Panc1 (cell line): ENCODE measurements around the gene PPP4R1. TPM values are rescaled to one million over a fixed set of nuclear protein-coding genes. Genes with fewer than 3 reads are reported as not detected.
A peak's percentile ranks its signal among the peaks of the same experiment; 100 is the strongest.

Experiments used
- ATAC-seq: fragments of 200-7000 bp; cut with Tn5 transposase; 2 replicates; pipeline ENCODE4 v1.9.1; 2020; ENCODE audit warnings: mild to moderate bottlenecking, moderate library complexity
- BruUV-seq: library from RNA; stranded (reverse); fragments of 400-500 nt; replicated peaks from 2 replicates; lab custom pipeline; 2021; lab: Mats Ljungman, UMichigan
- CTCF ChIA-PET: fragments of 300-600 bp; sonication (Branson Sonifier 250); formaldehyde crosslinking; loops from one replicate; lab custom pipeline; 2022; ENCODE audit warnings: antibody characterized with exemption; lab: Charles Lee
- POLR2A ChIA-PET: fragments of 300-600 bp; sonication (Branson Sonifier 250); formaldehyde crosslinking; loops from one replicate; lab custom pipeline; 2022; ENCODE audit warnings: antibody characterized with exemption; lab: Charles Lee
- DNase-seq: peaks from one replicate; pipeline ENCODE4 v3.0.0-alpha.2; 2010; ENCODE audit warnings: low read depth, low spot score
- H3K27ac ChIP-seq: 2 replicates; pipeline ENCODE4 v1.5.1; 2011; ENCODE audit warnings: mild to moderate bottlenecking, low read length, inconsistent platforms
- H3K27me3 ChIP-seq: fragments of 200-500 bp; sonication (Bioruptor generic); 2 replicates; pipeline ENCODE4 v1.6.0; 2014; ENCODE audit warnings: low read length, inconsistent platforms; ENCODE audit not compliant: control insufficient read depth, insufficient read depth
- H3K36me3 ChIP-seq: fragments of 200-500 bp; sonication (Bioruptor generic); 2 replicates; pipeline ENCODE4 v1.5.1; 2014; ENCODE audit warnings: inconsistent platforms, mild to moderate bottlenecking, low read length, moderate library complexity; ENCODE audit not compliant: control insufficient read depth, insufficient read depth
- H3K4me1 ChIP-seq: 2 replicates; pipeline ENCODE4 v1.5.1; 2011; ENCODE audit warnings: inconsistent platforms, mild to moderate bottlenecking, low read length, moderate library complexity; ENCODE audit not compliant: control insufficient read depth, insufficient read depth
- H3K4me3 ChIP-seq, 2 experiments: 2 replicates each; pipeline ENCODE4 v1.5.1; 2011 to 2012; ENCODE audit warnings: low read depth in 2 of 2, low read length in 2 of 2, mild to moderate bottlenecking in 2 of 2, inconsistent platforms in 1 of 2, moderate library complexity in 1 of 2
- H3K9me3 ChIP-seq: fragments of 200-500 bp; sonication (Bioruptor generic); 2 replicates; pipeline ENCODE4 v1.5.1; 2014; ENCODE audit warnings: low read depth, mild to moderate bottlenecking, inconsistent platforms, low read length, moderate library complexity; ENCODE audit not compliant: control insufficient read depth, insufficient read depth
- CTCF ChIP-seq: fragments of 450-650 bp; IDR thresholded peaks from 2 replicates; pipeline ENCODE4 v1.5.1; 2017; ENCODE audit warnings: mild to moderate bottlenecking
- POLR2AphosphoS5 ChIP-seq: IDR thresholded peaks from 2 replicates; pipeline ENCODE4 v1.6.1; 2012; ENCODE audit warnings: mild to moderate bottlenecking, low read depth, low read length, moderate library complexity
- REST ChIP-seq, 2 experiments: IDR thresholded peaks; 2 replicates each; pipeline ENCODE4 v1.6.1; 2011 to 2012; ENCODE audit warnings: low read depth in 2 of 2, control low read depth in 1 of 2, low read length in 1 of 2, mild to moderate bottlenecking in 1 of 2, moderate library complexity in 1 of 2; ENCODE audit not compliant: insufficient read depth in 1 of 2
- SIN3A ChIP-seq: IDR thresholded peaks from 2 replicates; pipeline ENCODE4 v1.6.1; 2012; ENCODE audit warnings: low read depth, mild to moderate bottlenecking, low read length, moderate library complexity, borderline replicate concordance; ENCODE audit not compliant: insufficient read depth
- TCF7L2 ChIP-seq: IDR thresholded peaks from 2 replicates; pipeline ENCODE4 v1.6.1; 2011; ENCODE audit warnings: mild to moderate bottlenecking, low read depth, low read length, inconsistent platforms
- in situ Hi-C: cut with HindIII; loops from 2 replicates; pipeline ENCODE4 v1.10.0; 2016; ENCODE audit warnings: low sequenced_read_pairs, low pct_unique_long_range_greater_than_20kb
- intact Hi-C: fragments of 100-400 bp; cut with micrococcal nuclease; formaldehyde crosslinking; loops from one replicate; pipeline ENCODE4 v1.10.0; 2022; ENCODE audit not compliant: unreplicated experiment
- total RNA-seq: library from RNA; stranded (reverse); gene quantifications from one replicate; pipeline ENCODE4 v1.2.1, GENCODE V29; 2021; ENCODE audit not compliant: unreplicated experiment

The PPP4R1 gene
- total RNA-seq, 1 experiment from 2014 or later, result 80.6 TPM

GRCh38 chr18:9661564-9661963 lies 47.2 kb upstream of the PPP4R1 start:
- intact Hi-C loops (no loop called here), in situ Hi-C loops (no loop called here)
- ChIA-PET CTCF (interaction anchor here (1.2 kb wide), 1 partner anchor 86 kb away, joined by 4 read pairs; no protein-coding TSS in a partner anchor), POLR2A (no interaction called here)
- DNase-seq, result no peak
- no peak for TF ChIP-seq REST (IDR thresholded peaks at IDR 0.05; ENCODE audit: insufficient read depth in 1 of 2, low read depth in 2 of 2, low read length in 1 of 2)
- no peak; the same call in 1 of the 2 replicates for TF ChIP-seq CTCF
- TF ChIP-seq TCF7L2, result no peak
- TF ChIP-seq POLR2AphosphoS5, result no peak
- TF ChIP-seq SIN3A, result no peak
- Histone ChIP-seq H3K4me1 (no peaks in the 10 kb centered on the region), H3K27me3 (no peaks in the 10 kb centered on the region), H3K4me3 (no peak overlapping the region), H3K27ac (no peak overlapping the region), H3K9me3 (no peaks in the 10 kb centered on the region), H3K36me3 (no peaks in the 10 kb centered on the region)
- no TSS peak for BruUV-seq
- peak; percentile 74 for ATAC-seq

- no peak for TF ChIP-seq SIN3A
- no peak for TF ChIP-seq POLR2AphosphoS5
- no peak for TF ChIP-seq TCF7L2
- no peak for TF ChIP-seq REST (IDR thresholded peaks at IDR 0.05; ENCODE audit: insufficient read depth in 1 of 2, low read depth in 2 of 2, low read length in 1 of 2)
- TF ChIP-seq CTCF, result no peak
- Histone ChIP-seq H3K4me3 (no peak overlapping the region), H3K4me1 (no peaks in the 10 kb centered on the region), H3K27me3 (no peaks in the 10 kb centered on the region), H3K27ac (no peak overlapping the region), H3K36me3 (no peaks in the 10 kb centered on the region), H3K9me3 (no peaks in the 10 kb centered on the region)
- ChIA-PET POLR2A (no interaction called here), CTCF (no interaction called here)
- in situ Hi-C loops (no loop called here), intact Hi-C loops (no loop called here)
- ATAC-seq, result no peak
- BruUV-seq, result no TSS peak
- DNase-seq, result no peak
These were observed 45.4 kb upstream of the PPP4R1 start for GRCh38 chr18:9659499-9660375.
